Measurements from ENCODE around the gene LBX1.

Gene LBX1, protein sequence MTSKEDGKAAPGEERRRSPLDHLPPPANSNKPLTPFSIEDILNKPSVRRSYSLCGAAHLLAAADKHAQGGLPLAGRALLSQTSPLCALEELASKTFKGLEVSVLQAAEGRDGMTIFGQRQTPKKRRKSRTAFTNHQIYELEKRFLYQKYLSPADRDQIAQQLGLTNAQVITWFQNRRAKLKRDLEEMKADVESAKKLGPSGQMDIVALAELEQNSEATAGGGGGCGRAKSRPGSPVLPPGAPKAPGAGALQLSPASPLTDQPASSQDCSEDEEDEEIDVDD

DNA sequence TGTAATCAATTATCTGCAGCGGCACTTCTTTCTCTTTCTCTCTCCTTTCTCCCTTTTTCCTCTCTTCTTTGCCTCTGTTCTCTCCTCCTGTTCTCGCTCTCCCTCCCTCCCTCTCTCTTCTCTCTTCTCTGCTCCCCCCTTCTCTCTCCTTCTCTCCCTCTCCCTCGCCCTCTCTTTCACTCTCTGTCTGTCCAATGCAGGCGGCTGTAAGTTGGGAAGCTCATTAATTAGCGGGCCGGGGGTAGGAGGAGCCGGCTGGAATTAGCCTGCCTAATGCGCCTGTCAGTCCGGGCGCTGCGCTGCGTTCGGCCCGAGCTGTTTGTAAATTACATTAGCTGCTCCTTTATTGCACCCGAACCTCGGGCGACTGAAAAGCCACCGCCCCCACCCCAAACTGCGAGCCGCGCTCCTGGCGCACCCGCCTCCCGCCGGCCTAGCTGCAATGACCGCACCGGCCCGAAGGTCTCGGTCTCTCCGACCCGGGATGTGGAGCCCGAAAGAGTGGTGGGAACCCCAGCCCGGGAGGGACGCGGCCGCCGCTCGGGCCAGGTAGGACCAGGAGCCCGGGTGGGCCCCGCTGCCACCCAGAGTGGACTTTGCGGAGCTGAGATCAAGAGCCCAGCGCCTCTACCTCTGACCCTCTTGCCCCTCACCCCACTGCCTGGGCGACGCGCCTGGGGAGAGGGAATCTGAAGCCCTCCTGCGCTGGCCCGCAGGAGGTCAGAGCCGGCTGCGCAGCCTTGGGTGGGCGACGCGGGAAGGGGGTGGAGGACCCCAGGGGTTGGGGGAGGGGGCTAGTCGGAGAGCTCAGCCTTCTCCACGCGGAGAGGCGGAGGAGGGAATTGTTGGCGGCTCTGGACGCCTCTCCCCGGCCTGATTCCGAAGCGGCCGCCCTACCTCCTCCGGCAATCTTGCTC is at the start of gene LBX1:
LBX1 (minus strand) TSS at position 198 of the 917 bp plus-strand sequence. CDS start 648 bp downstream, outside the sequence.
- in situ Hi-C loops (cut with MboI; ENCODE audit: low sequenced_read_pairs) = no loop called here

DNA sequence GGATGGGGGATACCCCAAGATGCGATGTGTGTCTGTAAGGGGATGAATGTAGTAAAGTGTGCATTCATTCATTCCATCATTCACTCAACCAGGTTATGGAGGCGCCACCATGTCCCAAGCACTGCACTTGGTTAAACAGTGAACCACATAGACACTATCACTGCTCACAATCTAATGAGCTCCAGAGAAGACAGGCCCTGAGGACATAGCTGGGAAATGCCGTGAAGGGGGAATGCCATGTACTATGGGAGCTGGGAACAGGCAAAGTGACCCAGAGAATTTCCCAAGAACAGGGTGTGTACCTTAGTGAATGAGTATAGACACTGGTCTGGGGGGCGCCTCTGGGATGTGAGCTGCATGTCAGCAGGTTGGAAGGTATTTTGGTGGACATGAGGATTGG is 44.5 kb upstream of the LBX1 start:
- in situ Hi-C loops (cut with MboI; ENCODE audit: low sequenced_read_pairs) = no loop called here

- in situ Hi-C loops (cut with MboI; ENCODE audit: low sequenced_read_pairs) = no loop called here
Measured at GRCh38 chr10:101273330-101273729, 44.1 kb upstream of the LBX1 start.

DNA sequence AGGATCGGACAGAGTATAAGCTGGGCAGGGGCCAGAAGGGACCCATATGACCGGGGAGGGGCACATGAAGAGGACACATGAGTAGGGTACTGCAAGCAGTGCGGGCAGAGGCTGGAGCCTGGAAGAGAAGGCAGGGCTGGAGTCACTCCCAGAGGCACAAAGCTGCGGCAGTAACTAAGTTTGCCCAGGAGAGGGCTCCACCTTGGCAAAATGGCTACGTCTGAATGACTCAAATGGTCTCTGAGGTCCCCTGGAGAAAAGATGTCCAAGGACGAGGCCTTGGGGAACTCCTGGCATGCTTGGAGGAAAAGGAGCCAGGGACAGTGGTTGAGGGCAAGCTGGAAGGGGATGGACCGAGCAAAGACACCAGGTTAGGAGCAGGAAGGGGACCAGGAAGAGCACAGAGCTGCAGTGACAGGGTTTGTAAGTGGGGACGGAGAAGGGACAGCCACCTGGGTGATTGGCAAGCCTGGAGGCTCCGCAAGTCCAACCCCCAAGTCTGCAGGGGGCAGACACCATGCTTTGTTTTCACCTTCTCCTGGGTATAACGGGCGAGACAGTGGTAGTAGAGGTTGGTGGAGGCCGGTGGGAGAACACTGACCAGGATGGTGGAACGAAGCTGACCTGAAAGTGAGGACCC is 43.1 kb upstream of the LBX1 start:
- in situ Hi-C loops (cut with MboI; ENCODE audit: low sequenced_read_pairs) = no loop called here

DNA sequence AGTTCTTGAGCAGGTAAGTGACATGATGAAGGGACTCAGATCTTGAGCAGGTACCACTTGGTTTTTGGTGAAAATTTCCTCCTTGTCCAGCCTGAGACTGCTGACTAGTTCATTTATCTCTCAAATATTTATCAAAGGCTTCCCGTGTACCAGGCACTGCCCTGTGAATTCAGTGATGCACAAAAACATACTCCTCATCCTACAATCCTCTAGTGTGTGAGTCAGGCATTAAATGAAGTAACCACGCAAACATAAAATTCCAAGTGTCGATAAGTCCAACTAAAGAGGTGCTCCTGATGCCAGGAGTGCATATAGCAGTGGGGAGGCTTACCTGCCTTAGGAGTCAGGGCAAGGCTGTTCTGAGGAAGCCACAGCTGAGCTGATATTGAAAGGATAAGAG is 41.5 kb upstream of the LBX1 start:
- in situ Hi-C loops (cut with MboI; ENCODE audit: low sequenced_read_pairs) = no loop called here

DNA sequence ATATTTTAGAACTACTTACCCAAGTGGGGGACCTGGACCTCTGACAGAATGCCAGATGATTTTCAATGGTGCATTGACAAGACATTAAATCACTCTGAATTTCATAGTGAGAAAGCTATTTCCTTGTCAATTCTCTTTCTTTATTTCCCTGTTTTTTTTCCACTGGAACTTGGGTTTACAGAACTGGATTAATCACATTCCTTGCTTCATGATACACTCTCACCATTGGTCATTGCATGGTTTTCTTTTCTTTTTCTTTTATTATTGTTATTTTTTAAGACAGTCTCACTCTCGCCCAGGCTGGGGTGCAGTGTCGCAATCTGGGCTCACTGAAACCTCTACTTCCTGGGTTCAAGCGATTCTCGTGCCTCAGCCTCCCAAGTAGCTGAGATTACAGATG is 38.5 kb upstream of the LBX1 start:
- in situ Hi-C loops (cut with MboI; ENCODE audit: low sequenced_read_pairs) = no loop called here

DNA sequence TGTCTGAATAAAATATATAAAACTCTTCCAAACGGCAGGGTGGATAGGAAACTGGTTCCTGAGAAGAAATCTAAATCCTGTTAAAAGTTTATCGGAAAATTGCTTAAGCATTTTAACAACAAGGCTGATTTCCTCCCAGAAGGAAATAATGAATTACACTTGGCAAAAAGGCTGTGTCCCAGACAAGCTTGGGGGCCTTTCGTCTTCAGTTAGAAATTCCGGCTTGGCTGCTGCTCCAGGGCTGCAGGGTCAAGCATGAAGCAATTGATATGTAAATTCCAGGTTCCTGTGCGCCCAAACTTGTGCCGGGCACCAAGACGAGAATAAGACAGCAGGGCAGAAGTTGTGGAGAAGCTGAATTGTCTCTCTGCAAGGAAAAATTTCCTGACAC is 38.0 kb upstream of the LBX1 start:
- in situ Hi-C loops (cut with MboI; ENCODE audit: low sequenced_read_pairs) = no loop called here

DNA sequence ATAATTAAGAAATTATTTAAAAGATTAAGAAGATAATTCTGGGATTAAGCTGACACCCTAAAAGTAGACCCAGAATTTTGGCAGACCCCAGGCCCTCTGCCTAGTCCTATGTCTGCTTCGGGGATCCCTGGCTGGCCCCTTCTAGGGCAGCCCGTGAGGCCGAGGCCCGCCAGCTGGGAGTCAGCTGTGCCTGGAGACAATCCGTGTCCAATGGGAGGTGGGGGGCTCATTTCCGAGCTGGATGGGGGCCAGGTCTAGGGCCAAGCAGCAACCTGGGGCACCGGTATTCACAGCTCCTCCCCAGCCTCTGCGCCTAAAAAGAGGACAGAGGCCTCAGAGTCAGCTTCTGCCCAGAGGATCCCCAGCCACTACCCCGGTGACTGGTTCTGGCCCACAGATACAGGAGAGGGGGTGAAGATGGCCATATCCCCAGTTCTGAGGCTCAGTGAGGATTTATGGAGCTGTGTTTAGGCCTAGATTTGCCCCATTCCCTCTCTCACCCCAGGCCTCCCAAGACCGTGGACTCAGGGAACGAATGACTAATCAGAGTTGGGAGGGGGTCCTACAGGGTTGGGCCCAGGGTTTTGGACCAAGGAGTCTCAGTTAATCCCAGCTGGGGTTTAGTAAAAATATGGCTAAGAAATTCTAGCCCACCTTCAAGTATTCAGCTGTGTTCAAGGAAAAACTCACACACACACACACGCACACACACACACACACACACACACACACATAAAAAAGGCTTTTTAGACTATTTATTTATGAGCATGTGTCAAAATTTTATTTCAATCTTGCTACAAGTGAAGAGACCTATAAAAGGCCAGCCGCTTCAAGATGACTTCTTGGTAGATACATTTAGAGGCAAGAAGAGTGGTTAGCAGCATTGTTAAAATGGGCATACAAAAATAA is 37.4 kb upstream of the LBX1 start:
- in situ Hi-C loops (cut with MboI; ENCODE audit: low sequenced_read_pairs) = no loop called here

- in situ Hi-C loops (cut with MboI; ENCODE audit: low sequenced_read_pairs) = no loop called here
Measured at GRCh38 chr10:101263150-101263752, 34.0 kb upstream of the LBX1 start.

GRCh38 chr10:101262147-101262546 is 32.9 kb upstream of the LBX1 start:
- in situ Hi-C loops (cut with MboI; ENCODE audit: low sequenced_read_pairs) = no loop called here

GRCh38 chr10:101261702-101262101 is 32.4 kb upstream of the LBX1 start:
- in situ Hi-C loops (cut with MboI; ENCODE audit: low sequenced_read_pairs) = no loop called here

DNA sequence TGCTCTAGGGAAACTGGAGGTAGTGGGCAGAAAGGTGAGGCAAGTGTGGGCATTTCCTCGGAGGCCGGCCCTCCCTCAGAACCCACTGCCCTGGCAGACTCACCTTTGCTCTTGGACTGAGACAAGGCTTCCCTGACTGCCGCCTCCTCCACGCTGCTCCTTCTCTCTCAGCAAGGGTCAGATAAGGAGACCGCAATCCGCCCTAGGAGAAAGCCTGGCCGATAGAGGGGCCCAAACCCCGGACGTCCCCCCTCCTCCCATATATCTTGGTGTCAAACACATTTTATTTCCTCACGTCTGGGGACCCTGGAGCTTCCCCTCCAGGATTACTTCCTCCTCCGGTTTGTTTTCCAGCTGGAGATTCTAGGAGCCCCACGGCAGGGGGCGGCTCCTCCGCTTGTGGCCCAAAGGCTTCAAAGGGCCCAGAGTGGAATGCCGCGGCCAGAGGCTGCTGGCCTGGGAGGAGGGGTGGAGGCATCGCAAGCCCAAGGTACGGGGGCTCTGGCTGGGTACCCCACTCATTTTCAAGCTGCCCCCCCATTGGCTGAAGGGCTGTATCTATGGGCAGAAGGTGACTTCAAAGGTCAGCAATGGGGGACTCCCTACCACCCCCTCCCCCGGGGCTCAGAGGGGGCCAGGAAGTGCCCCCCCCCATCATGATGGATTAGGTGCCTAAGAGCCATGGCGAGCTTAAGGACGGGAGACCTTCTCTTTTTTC is 31.7 kb upstream of the LBX1 start:
- in situ Hi-C loops (cut with MboI; ENCODE audit: low sequenced_read_pairs) = no loop called here

DNA sequence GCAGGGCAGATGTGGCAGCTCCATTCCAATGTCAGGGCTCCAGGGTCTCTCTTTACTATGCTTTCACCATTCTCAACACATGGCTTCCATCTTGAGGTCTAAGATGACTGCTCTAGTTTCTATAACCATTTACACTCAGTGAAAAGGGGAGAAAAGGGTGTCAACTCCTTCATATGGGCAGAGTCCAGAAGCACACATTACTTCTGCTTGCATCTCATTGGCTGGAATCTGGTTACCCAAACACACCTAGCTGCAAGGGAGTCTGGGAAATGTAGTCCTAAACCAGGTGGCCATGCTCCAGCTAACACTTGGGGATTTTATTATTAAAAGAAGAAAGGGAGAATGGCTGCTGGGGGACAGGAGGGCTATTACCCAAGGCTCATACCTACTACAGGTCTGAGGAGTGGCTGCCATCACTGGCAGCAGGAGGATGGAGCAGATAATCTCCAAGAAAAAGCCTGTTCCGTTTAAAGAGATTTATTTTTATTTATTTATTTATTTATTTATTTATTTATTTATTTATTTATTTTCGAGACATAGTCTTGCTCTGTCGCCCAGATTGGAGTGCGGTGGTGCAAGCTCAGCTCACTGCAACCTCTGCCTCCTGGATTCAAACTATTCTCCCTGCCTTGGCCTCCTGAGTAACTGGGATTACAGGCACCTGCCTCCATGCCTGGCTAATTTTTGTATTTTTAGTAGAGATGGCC is 29.1 kb upstream of the LBX1 start:
- in situ Hi-C loops (cut with MboI; ENCODE audit: low sequenced_read_pairs) = no loop called here

DNA sequence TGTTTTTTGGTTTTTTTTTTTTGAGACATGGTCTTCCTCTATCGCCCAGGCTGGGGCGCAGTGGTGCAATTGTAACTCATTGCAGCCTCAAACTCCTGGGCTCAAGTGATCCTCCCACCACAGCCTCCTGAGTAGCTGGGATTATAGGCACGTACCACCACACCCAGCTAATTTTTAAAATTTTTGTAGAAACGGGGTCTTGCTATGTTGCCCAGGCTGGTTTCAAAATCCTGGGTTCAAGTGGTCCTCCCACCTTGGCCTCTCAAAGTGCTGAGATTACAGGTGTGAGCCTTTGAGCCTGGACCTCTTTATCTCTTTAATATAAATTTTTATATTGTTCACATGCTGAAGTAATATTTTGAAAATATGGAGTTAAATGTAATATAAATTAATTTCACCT is 28.2 kb upstream of the LBX1 start:
- in situ Hi-C loops (cut with MboI; ENCODE audit: low sequenced_read_pairs) = no loop called here

GRCh38 chr10:101257084-101257483 is 27.8 kb upstream of the LBX1 start:
- in situ Hi-C loops (cut with MboI; ENCODE audit: low sequenced_read_pairs) = no loop called here

DNA sequence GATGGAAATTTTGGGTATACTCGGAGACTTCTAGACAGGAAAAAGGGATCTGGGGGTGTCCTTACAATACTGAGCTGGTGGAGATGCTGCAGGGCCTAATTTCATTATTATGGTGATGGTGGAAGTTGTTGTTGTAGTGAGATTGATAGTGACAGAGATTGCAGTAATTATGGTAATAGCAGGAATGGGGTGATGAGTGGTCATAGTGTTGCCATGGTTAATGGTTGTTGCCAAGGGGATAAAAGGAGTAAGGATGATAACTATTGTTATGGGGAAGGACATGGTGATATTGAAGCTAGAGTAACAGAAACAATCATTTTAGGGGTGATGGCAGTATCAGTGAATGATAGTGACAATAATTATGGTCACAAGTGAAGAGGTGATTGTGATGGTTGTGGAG is 27.1 kb upstream of the LBX1 start:
- in situ Hi-C loops (cut with MboI; ENCODE audit: low sequenced_read_pairs) = no loop called here

- in situ Hi-C loops (cut with MboI; ENCODE audit: low sequenced_read_pairs) = no loop called here
Measured at GRCh38 chr10:101250136-101250535, 20.9 kb upstream of the LBX1 start.

DNA sequence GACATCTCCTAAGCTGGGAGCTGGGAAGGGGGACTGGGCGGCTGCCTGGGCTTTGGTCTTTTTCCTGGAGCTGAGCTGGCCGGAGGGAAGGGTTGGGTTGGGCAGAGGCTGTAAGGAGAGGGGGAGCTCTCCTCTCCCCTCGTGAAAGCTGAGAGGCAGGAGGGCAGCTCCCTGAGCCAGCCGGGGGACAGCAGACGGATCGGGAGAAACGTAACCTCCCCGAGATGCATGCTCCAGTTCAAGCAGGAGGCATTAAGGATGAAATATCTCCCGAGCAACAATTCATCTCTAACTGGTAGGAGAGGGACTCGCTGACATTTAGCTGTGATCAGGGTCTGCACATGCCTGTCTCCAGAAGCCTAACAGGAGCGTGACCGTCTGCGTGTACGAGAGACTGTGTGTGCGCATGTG is 19.9 kb upstream of the LBX1 start:
- in situ Hi-C loops (cut with MboI; ENCODE audit: low sequenced_read_pairs) = no loop called here

- in situ Hi-C loops (cut with MboI; ENCODE audit: low sequenced_read_pairs) = no loop called here
Measured at GRCh38 chr10:101246639-101247038, 17.4 kb upstream of the LBX1 start.

Data from HL-60/S4 treated with retinoic acid at 250 ng/mL for 4 days and 3 days (cell line).